ENCODE data around the gene CSTPP1. TPM values are rescaled to one million over a fixed set of nuclear protein-coding genes. Genes with fewer than 3 reads are reported as not detected.

The CSTPP1 gene
- polyA plus RNA-seq (46.4 and 64.3 TPM in 2 replicates), polyA minus RNA-seq (54.8 and 57.9 TPM in 2 replicates)

- H3K9ac ChIP-seq (ENCODE audit: low read length) = peak within 1 kb of the TSS; percentile 76
- TF ChIP-seq POLR2AphosphoS5 (IDR thresholded peaks at IDR 0.05) = peak; percentile 82
- no peak for TF ChIP-seq TAF1 (IDR thresholded peaks at IDR 0.05; ENCODE audit: low read depth)
- peak; percentile 78 for TF ChIP-seq MXI1 (conservative IDR thresholded peaks at IDR 0.05; ENCODE audit: poor library complexity, severe bottlenecking)
- peak; percentile 24 for TF ChIP-seq RAD21 (conservative IDR thresholded peaks at IDR 0.05)
- no peak for TF ChIP-seq EZH2 (IDR thresholded peaks at IDR 0.05; ENCODE audit: borderline replicate concordance, insufficient read depth, low read length, poor library complexity, severe bottlenecking)
- TF ChIP-seq, protein P1, sequence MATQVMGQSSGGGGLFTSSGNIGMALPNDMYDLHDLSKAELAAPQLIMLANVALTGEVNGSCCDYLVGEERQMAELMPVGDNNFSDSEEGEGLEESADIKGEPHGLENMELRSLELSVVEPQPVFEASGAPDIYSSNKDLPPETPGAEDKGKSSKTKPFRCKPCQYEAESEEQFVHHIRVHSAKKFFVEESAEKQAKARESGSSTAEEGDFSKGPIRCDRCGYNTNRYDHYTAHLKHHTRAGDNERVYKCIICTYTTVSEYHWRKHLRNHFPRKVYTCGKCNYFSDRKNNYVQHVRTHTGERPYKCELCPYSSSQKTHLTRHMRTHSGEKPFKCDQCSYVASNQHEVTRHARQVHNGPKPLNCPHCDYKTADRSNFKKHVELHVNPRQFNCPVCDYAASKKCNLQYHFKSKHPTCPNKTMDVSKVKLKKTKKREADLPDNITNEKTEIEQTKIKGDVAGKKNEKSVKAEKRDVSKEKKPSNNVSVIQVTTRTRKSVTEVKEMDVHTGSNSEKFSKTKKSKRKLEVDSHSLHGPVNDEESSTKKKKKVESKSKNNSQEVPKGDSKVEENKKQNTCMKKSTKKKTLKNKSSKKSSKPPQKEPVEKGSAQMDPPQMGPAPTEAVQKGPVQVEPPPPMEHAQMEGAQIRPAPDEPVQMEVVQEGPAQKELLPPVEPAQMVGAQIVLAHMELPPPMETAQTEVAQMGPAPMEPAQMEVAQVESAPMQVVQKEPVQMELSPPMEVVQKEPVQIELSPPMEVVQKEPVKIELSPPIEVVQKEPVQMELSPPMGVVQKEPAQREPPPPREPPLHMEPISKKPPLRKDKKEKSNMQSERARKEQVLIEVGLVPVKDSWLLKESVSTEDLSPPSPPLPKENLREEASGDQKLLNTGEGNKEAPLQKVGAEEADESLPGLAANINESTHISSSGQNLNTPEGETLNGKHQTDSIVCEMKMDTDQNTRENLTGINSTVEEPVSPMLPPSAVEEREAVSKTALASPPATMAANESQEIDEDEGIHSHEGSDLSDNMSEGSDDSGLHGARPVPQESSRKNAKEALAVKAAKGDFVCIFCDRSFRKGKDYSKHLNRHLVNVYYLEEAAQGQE (IDR thresholded peaks at IDR 0.05; ENCODE audit: borderline replicate concordance) = peak; percentile 20
- TF ChIP-seq EP300 (conservative IDR thresholded peaks at IDR 0.05; ENCODE audit: poor library complexity, severe bottlenecking) = peak; percentile 60
- TF ChIP-seq SMC3 (conservative IDR thresholded peaks at IDR 0.05; ENCODE audit: poor library complexity) = peak; percentile 50
- TF ChIP-seq CTCF (IDR thresholded peaks at IDR 0.05; ENCODE audit: poor library complexity, severe bottlenecking) = peak; percentile 11
- H3K4me3 ChIP-seq (ENCODE audit: low read length) = peak within 1 kb of the TSS; percentile 79
- H3F3A ChIP-seq (ENCODE audit: insufficient read depth, low read length, poor library complexity, severe bottlenecking) = no peaks in the 10 kb centered on the region
- H3K9me2 ChIP-seq (ENCODE audit: insufficient read depth, low read length) = no peaks in the 10 kb centered on the region
- H4K20me1 ChIP-seq (ENCODE audit: insufficient read depth) = no peaks in the 10 kb centered on the region
- no peaks in the 10 kb centered on the region for H3K36me3 ChIP-seq (ENCODE audit: insufficient read depth, low read length)
- H3K27me3 ChIP-seq (ENCODE audit: insufficient read depth, low read depth, low read length) = no peaks in the 10 kb centered on the region
- peak within 1 kb of the TSS; percentile 78 for H3K27ac ChIP-seq (ENCODE audit: low read length)
- no peaks in the 10 kb centered on the region for H3K9me3 ChIP-seq (ENCODE audit: low read length)
- H3K4me2 ChIP-seq (ENCODE audit: low read length) = peak within 1 kb of the TSS; percentile 88
- H3K79me2 ChIP-seq (replicated peaks; ENCODE audit: insufficient read depth, low read length) = peaks cover 20% of the 10 kb centered on the region
- peak within 1 kb of the TSS; percentile 100 for H2AFZ ChIP-seq (ENCODE audit: low read depth, low read length)
These were observed at the start of gene CSTPP1 for GRCh38 chr11:46936138-46937110. Gene CSTPP1 (plus strand): TSS chr11:46936761. CDS start chr11:46936806, 45 bp downstream.

- no peak overlapping the region for H3K9ac ChIP-seq (ENCODE audit: low read length)
- H3K27ac ChIP-seq (ENCODE audit: low read length) = no peak overlapping the region
- TF ChIP-seq EP300 (conservative IDR thresholded peaks at IDR 0.05; ENCODE audit: poor library complexity, severe bottlenecking) = no peak
- TF ChIP-seq CTCF (IDR thresholded peaks at IDR 0.05; ENCODE audit: poor library complexity, severe bottlenecking) = no peak
- no peak for TF ChIP-seq TAF1 (IDR thresholded peaks at IDR 0.05; ENCODE audit: low read depth)
- TF ChIP-seq SMC3 (conservative IDR thresholded peaks at IDR 0.05; ENCODE audit: poor library complexity) = no peak
- TF ChIP-seq, protein P1 (IDR thresholded peaks at IDR 0.05; ENCODE audit: borderline replicate concordance) = no peak
- H4K20me1 ChIP-seq (ENCODE audit: insufficient read depth) = no peaks in the 10 kb centered on the region
- H3K4me2 ChIP-seq (ENCODE audit: low read length) = no peak overlapping the region
- H3K4me3 ChIP-seq (ENCODE audit: low read length) = no peak overlapping the region
- H2AFZ ChIP-seq (ENCODE audit: low read depth, low read length) = no peak overlapping the region
- H3K36me3 ChIP-seq (ENCODE audit: insufficient read depth, low read length) = no peaks in the 10 kb centered on the region
- no peaks in the 10 kb centered on the region for H3K9me2 ChIP-seq (ENCODE audit: insufficient read depth, low read length)
- no peaks in the 10 kb centered on the region for H3F3A ChIP-seq (ENCODE audit: insufficient read depth, low read length, poor library complexity, severe bottlenecking)
- H3K9me3 ChIP-seq (ENCODE audit: low read length) = no peaks in the 10 kb centered on the region
- H3K27me3 ChIP-seq (ENCODE audit: insufficient read depth, low read depth, low read length) = no peaks in the 10 kb centered on the region
- H3K79me2 ChIP-seq (replicated peaks; ENCODE audit: insufficient read depth, low read length) = no peaks in the 10 kb centered on the region
These were observed 47.9 kb upstream of the CSTPP1 start for GRCh38 chr11:46888636-46889035.
